NCI-H510A (cell line): Measurements from ENCODE around the gene TRPM6.

Source experiments
- DNase-seq: peaks from one replicate; lab custom pipeline; 2025; lab: John Stamatoyannopoulos, UW

The TRPM6 gene

GRCh38 chr9:74771672-74772071, 116.0 kb downstream of the TRPM6 start:
- DNase-seq: no peak

DNA sequence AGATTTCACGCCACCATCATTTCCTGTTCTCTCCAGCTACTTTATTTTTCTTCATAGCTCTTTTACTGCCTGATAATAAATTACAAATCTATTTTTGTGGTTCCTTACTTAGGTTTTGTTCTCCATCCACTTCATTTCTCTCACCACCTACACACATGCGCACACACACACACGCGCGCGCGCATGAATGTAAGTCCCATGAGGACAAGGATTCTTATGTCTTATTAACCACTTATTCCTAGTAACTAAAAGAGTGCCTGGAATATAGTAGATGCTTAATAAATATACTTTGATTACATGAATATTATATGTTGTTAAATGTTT, 116.5 kb downstream of the TRPM6 start:
- DNase-seq: no peak

DNA sequence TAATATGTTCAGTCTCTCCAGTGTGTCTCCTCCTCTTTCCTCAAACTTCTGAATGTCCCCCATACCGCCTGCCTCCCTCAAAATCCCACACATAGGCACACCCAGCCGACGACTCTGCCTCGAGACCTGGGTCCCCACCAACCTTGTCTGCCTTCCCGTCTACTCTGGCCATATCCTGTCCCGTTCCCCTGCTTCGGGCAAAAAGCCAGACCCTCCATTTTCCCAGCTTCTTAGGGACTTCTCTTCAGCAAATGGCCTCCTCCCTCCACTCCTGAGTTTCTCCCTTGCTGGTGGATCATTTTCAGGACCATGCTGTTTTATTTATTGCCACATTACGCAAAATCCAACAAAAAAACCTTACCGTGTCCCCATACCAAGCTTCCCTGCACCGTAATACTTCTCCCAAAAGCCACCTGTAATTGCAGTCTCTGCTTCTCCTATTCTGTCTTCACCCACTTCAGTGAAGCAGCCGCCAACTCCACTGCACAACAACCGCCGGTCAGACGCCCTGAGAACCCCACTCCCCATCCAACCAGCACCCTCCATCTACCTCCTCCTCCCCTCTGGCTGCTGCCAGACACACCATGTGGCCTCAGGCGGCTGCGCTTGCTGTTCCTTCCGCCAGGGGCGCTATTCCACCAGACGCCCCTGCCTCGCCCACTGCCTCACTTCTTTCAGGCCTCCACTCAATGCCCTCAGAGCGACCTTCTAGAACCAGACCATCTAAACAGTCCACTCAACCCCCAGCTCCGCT, 117.0 kb downstream of the TRPM6 start:
- DNase-seq: no peak

GRCh38 chr9:74765481-74765971, 122.2 kb downstream of the TRPM6 start:
- no peak for DNase-seq

- no peak for DNase-seq
Observed at GRCh38 chr9:74762950-74763349, 124.8 kb downstream of the TRPM6 start.

- no peak for DNase-seq
Observed at GRCh38 chr9:74760031-74760700, 127.6 kb downstream of the TRPM6 start.

GRCh38 chr9:74755999-74756398, 131.7 kb downstream of the TRPM6 start:
- no peak for DNase-seq

GRCh38 chr9:74755355-74755754, 132.4 kb downstream of the TRPM6 start:
- DNase-seq: no peak

- no peak for DNase-seq
Observed at GRCh38 chr9:74753650-74754049, 134.1 kb downstream of the TRPM6 start.

- DNase-seq: no peak
Observed at GRCh38 chr9:74748966-74749365, 138.8 kb downstream of the TRPM6 start.

- DNase-seq: no peak
Observed at GRCh38 chr9:74742792-74743730, 144.7 kb downstream of the TRPM6 start.

DNA sequence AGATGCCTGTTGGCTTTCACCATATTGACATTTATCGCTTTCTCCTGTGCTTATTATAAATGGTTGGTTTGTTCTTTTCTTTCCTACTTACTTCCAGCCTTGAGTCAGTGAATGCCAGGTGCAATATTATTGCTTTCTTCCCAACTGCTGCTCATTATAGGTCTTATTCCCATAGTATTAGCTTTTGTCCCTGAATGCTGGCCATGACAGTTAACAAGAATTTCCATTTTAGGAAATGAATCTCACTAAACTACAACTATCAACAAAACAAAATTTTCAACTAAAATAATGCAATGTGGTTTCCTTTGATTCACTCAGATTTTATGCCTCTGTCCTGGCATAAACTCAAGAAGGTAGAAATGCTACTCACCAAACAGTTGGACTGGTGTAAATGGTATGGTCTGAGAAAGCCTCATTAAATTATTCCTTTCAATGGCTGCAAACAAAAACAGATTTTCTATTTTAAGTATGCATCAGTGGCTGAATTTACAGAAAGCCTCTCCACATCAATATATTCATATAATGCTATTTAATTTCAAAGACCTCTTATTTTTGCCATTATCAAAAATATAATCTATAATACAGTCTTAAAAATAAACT, 145.4 kb downstream of the TRPM6 start:
- DNase-seq: no peak

GRCh38 chr9:74736646-74737045, 151.1 kb downstream of the TRPM6 start:
- no peak for DNase-seq

GRCh38 chr9:74735761-74736160, 152.0 kb downstream of the TRPM6 start:
- no peak for DNase-seq

GRCh38 chr9:74729136-74729695, 158.5 kb downstream of the TRPM6 start:
- no peak for DNase-seq

DNA sequence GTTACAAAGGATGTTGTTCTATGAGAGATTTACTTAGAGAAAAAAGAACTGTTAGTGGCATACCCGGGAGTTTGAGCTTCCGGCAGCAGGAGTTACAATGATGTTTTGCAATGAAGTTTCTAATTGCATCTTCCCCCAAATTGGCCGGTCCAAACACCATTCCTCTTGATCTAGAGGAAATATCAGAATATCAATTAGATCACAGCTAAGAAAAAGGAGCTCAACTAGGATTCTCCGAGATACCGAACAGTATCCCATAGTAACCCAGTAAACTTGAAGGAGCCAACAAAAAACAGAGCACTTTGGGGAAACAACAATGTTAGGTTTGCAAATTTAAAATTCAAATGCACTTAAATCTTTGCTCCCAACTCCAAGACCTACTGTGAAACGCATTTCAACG, 159.5 kb downstream of the TRPM6 start:
- DNase-seq: no peak

- DNase-seq: no peak
Observed at GRCh38 chr9:74726581-74726980, 161.1 kb downstream of the TRPM6 start.

DNA sequence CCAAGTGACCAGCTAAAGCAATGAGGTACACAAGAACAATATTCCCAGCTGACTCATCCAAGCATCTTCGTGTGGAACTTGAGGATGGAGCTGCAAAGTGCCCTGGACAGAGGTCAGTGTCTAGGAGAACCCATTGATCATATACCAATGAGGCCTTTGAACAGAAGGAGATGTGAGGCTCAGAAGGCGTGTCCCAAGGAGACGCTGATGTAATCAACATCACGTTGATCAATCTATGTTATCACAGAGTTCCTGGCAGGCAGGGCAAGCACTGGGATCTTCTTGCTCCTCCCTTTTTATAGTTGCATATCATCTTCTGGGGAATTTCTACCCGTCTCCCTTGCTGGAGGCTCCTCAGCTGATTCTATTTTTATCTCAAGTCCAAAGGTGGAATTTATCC, 163.4 kb downstream of the TRPM6 start:
- no peak for DNase-seq

GRCh38 chr9:74721696-74722660, 165.7 kb downstream of the TRPM6 start:
- DNase-seq: no peak

- DNase-seq: no peak
Observed at GRCh38 chr9:74719306-74719705, 168.4 kb downstream of the TRPM6 start.

GRCh38 chr9:74718709-74719108, 169.0 kb downstream of the TRPM6 start:
- no peak for DNase-seq
